Amniotic stem cell (primary cell): ENCODE data around the gene BIRC5.
"Not testable (repeated sequence)": the region's sequence is repeated elsewhere in the genome, so short reads cannot be mapped to it uniquely, and the experiment has no call there.

ENCODE experiments used
- DNase-seq: peaks from one replicate; lab custom pipeline; 2025; lab: John Stamatoyannopoulos, UW

The BIRC5 gene

DNA sequence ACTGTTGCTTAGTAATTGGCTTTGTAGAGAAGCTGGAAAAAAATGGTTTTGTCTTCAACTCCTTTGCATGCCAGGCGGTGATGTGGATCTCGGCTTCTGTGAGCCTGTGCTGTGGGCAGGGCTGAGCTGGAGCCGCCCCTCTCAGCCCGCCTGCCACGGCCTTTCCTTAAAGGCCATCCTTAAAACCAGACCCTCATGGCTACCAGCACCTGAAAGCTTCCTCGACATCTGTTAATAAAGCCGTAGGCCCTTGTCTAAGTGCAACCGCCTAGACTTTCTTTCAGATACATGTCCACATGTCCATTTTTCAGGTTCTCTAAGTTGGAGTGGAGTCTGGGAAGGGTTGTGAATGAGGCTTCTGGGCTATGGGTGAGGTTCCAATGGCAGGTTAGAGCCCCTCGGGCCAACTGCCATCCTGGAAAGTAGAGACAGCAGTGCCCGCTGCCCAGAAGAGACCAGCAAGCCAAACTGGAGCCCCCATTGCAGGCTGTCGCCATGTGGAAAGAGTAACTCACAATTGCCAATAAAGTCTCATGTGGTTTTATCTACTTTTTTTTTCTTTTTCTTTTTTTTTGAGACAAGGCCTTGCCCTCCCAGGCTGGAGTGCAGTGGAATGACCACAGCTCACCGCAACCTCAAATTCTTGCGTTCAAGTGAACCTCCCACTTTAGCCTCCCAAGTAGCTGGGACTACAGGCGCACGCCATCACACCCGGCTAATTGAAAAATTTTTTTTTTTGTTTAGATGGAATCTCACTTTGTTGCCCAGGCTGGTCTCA lies 11.2 kb downstream of the BIRC5 start:
- DNase-seq: no peak

DNA sequence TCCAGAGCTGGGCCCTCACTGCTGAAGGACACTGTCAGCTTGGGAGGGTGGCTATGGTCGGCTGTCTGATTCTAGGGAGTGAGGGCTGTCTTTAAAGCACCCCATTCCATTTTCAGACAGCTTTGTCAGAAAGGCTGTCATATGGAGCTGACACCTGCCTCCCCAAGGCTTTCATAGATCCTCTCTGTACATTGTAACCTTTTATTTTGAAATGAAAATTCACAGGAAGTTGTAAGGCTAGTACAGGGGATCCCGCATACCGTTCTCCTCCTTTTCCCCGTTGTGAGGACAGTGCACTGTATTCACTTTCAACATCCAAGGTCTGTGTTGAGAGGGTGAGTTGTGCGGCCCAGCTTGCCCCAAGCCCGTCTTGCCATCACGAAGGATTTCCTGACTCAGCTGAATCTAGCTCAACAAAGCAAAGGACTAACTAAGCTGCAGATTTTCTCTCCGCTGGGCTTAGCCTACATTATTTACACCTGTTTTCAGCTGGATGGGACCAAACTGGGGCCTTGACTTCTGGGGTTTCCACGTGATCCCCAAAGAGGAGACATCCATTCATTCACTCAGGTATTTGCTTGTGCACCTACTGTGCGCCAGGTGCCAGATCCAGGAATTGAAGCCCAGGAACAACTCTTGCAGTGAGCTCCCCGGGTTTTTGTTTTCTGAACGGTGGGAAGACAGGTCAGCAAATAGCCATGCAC lies 12.2 kb downstream of the BIRC5 start:
- no peak for DNase-seq

- DNase-seq: no peak
These were observed 12.9 kb downstream of the BIRC5 start for GRCh38 chr17:78226759-78227454.

DNA sequence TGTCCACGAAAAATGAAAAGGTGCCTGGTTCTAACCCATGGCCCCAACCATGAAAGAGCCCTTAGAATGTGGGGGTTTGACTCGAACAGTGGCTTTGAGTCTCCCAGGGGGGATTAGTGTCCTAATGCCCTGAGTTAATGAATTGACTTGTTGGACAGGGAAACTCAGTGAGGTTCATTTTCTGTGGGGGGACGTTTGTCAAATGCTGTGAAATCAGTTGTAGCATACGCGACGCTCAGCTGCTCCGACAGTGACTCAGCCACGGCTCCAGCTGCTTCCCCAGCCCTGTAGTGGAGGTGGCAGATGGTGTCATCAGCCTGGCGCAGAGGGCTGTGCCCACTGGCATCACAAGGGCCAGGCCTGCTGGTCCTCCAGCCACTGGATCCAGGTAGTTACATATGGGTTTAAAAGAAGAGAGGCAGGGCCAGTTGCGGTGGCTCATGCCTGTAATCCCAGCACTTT lies 13.4 kb downstream of the BIRC5 start:
- DNase-seq: no peak

GRCh38 chr17:78228176-78228575 lies 14.1 kb downstream of the BIRC5 start:
- no peak for DNase-seq

- DNase-seq: no peak
These were observed 16.4 kb downstream of the BIRC5 start for GRCh38 chr17:78230252-78230962.

GRCh38 chr17:78230996-78231935 lies 17.2 kb downstream of the BIRC5 start, which contains the start of gene TMEM235:
Gene TMEM235 (plus strand): TSS chr17:78231631. CDS start chr17:78232024, 393 bp downstream.
- no peak for DNase-seq

GRCh38 chr17:78231991-78232858 lies 18.2 kb downstream of the BIRC5 start:
- no peak for DNase-seq

- no peak for DNase-seq
These were observed 18.8 kb downstream of the BIRC5 start for GRCh38 chr17:78232859-78233173.

- DNase-seq: no peak
These were observed 19.6 kb downstream of the BIRC5 start for GRCh38 chr17:78233678-78234077.

DNA sequence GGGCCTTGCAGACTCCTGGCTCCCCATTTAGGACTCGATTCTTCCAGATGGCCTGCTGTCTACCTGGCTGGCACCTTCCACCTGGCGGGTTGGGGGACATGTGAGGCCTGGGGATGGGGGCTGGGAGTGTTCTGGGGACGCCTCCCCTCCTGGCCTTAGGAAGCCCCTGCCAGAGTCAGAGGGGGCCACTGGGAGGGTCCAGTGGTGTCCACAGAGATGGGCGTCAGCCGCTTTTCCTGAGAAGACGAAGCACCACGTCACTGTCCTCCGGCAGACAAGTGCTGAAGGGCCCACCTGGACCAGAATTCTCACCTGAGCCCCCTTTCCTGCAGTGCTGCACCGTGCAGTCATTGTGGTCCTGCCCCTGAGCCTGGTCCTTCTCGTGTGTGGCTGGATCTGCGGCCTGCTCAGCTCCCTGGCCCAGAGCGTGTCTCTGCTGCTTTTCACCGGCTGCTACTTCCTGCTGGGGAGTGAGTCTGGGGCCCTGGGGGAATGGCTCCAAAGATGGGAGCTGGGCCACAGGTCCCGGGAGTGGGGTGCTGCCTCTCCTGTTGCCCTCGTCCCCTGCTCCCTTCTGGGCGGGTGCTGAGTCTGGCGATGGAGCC lies 20.3 kb downstream of the BIRC5 start:
- DNase-seq: no peak

GRCh38 chr17:78235022-78235421 lies 21.0 kb downstream of the BIRC5 start:
- not testable (repeated sequence) for DNase-seq

DNA sequence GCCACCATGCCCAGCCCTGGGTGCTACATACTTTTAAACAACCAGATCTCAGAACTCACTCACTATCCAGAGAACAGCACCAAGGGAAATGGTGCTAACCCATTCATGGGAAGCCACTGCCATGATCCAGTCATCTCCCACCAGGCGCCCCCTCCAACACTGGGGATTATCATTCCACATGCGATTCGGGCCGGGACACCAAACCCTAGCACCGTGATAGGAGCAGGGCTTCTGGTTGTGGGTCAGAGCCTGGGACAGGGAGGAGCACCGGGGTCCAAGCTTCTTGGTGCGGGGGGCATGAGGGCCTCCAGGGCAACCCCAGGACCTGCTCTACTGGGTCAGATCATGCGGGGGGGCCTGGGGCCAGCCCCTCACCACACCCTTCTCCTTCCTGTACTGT lies 21.8 kb downstream of the BIRC5 start:
- no peak for DNase-seq

- DNase-seq: no peak
These were observed 22.5 kb downstream of the BIRC5 start for GRCh38 chr17:78236362-78237127.

DNA sequence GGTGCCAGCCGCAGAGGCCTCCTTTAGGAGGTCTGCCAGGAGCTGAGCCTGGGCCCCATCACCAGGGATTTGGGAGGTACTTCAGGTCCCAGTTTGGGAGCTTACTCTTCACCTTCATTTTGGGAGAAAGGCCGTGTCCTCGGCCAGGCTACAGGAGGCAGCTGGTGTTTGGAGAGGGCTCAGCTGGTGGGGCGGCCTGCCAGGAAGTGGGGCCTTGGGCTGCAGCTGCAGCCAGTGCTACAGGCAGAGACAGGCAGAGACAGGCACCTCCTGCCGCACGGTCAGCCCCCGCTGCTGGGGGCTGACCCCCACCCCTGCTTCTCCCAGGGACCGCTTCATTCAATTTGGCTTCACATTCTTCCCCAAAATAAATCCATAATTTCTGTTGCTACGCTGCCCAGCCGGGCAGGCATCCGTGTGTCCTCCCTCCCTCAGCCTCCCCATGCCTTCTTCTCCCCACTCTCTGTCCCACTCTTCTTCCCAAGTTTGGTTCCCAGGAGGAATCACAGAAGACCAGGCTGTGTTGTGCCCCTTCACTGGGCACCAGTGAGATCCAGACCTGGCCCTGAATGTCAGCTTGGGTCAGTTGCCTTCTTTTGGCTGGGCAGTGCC lies 23.5 kb downstream of the BIRC5 start:
- DNase-seq: no peak

- DNase-seq: no peak
These were observed 24.9 kb downstream of the BIRC5 start for GRCh38 chr17:78238823-78239488.

GRCh38 chr17:78239489-78239931 lies 25.5 kb downstream of the BIRC5 start:
- no peak for DNase-seq
